K562 (cell line): Measurements from ENCODE around the gene HNF4A. TPM values are rescaled to one million over a fixed set of nuclear protein-coding genes. Genes with fewer than 3 reads are reported as not detected.

Experiments used
- BRD4 ChIP-seq: fragments of 200-600 bp; sonication (generic); IDR thresholded peaks from 2 replicates; pipeline ENCODE4 v1.6.1; 2017; ENCODE audit warnings: inconsistent platforms
- CBX3 ChIP-seq, 2 experiments: IDR thresholded peaks; 1 replicate in 1 of 2; 2 replicates in 1 of 2; pipeline ENCODE4 v1.6.1; 2012; ENCODE audit warnings: inconsistent platforms in 2 of 2, low read length in 2 of 2, borderline replicate concordance in 1 of 2, control low read depth in 1 of 2
- CEBPZ ChIP-seq: fragments of 150-350 bp; IDR thresholded peaks from 2 replicates; pipeline ENCODE4 v1.6.1; 2014; ENCODE audit warnings: low read depth, mild to moderate bottlenecking, low read length, borderline replicate concordance
- ELF2 ChIP-seq: fragments of 250-450 bp; sonication (Bioruptor Pico); IDR thresholded peaks from 2 replicates; pipeline ENCODE4 v1.5.0; 2021; ENCODE audit warnings: mild to moderate bottlenecking
- ELF4 ChIP-seq: fragments of 450-650 bp; formaldehyde crosslinking; IDR thresholded peaks from 2 replicates; pipeline ENCODE4 v1.4.0; 2022; ENCODE audit warnings: missing genetic modification characterization
- ESRRB ChIP-seq: fragments of 250-450 bp; sonication (Bioruptor Pico); IDR thresholded peaks from 2 replicates; pipeline ENCODE4 v1.5.0; 2020; ENCODE audit warnings: mild to moderate bottlenecking, moderate library complexity, borderline replicate concordance
- GTF2F1 ChIP-seq: IDR thresholded peaks from 2 replicates; pipeline ENCODE4 v1.6.1; 2011; ENCODE audit warnings: low read depth, low read length, improper control_type of control experiment
- HBP1 ChIP-seq: fragments of 450-650 bp; formaldehyde crosslinking; IDR thresholded peaks from 2 replicates; pipeline ENCODE4 v1.4.0; 2022; ENCODE audit warnings: missing genetic modification characterization
- JUND ChIP-seq, 2 experiments: IDR thresholded peaks; 2 replicates in 1 of 2; 3 replicates in 1 of 2; pipeline ENCODE4 v1.6.1; 2011; ENCODE audit warnings: borderline replicate concordance in 2 of 2, low read depth in 2 of 2, low read length in 2 of 2, improper control_type of control experiment in 1 of 2, missing biosample characterization in 1 of 2, missing genetic modification characterization in 1 of 2, missing genetic modification reagents in 1 of 2
- MBD2 ChIP-seq: sonication (generic); IDR thresholded peaks from 2 replicates; pipeline ENCODE4 v1.6.1; 2016; ENCODE audit warnings: low read depth, borderline replicate concordance
- MEIS2 ChIP-seq: fragments of 450-650 bp; IDR thresholded peaks from 2 replicates; pipeline ENCODE4 v1.6.1; 2014; ENCODE audit warnings: mild to moderate bottlenecking; ENCODE audit not compliant: partially characterized antibody
- MNT ChIP-seq, 2 experiments: fragments of 450-650 bp; conservative IDR thresholded peaks; 2 replicates each; pipeline ENCODE4 v1.6.1; 2017; ENCODE audit warnings: mild to moderate bottlenecking in 2 of 2, moderate library complexity in 2 of 2
- MTA3 ChIP-seq: fragments of 450-650 bp; formaldehyde crosslinking; IDR thresholded peaks from 2 replicates; pipeline ENCODE4 v1.6.1; 2017; ENCODE audit warnings: mild to moderate bottlenecking, borderline replicate concordance
- SRF ChIP-seq, 2 experiments: fragments of 250-450, 450-650 bp in 1 of 2; sonication (Bioruptor Pico) in 1 of 2; sonication (generic) in 1 of 2; formaldehyde crosslinking; IDR thresholded peaks; 2 replicates each; pipeline versions ENCODE4 v1.5.0 to v1.5.1; 2020 to 2022; ENCODE audit warnings: mild to moderate bottlenecking in 1 of 2, missing genetic modification reagents in 1 of 2
- YY1 ChIP-seq, 3 experiments: IDR thresholded peaks; 2 replicates each; pipeline ENCODE4 v1.6.1; 2011; ENCODE audit warnings: low read length in 2 of 3, mild to moderate bottlenecking in 2 of 3, moderate library complexity in 2 of 3, borderline replicate concordance in 1 of 3, control low read depth in 1 of 3, low read depth in 1 of 3; ENCODE audit not compliant: insufficient read depth in 3 of 3, insufficient replicate concordance in 2 of 3, control insufficient read depth in 1 of 3, insufficient read length in 1 of 3; ENCODE audit errors: extremely low read depth in 1 of 3
- ZBED1 ChIP-seq: IDR thresholded peaks from 2 replicates; pipeline ENCODE4 v1.6.1; 2014
- ZBTB17 ChIP-seq: fragments of 450-650 bp; formaldehyde crosslinking; IDR thresholded peaks from 2 replicates; pipeline ENCODE4 v1.4.0; 2020; ENCODE audit warnings: mild to moderate bottlenecking
- ZNF764 ChIP-seq: fragments of 250-450 bp; sonication (Bioruptor Pico); IDR thresholded peaks from 2 replicates; pipeline ENCODE4 v1.4.0; 2020; ENCODE audit warnings: low read depth, mild to moderate bottlenecking, moderate library complexity
- ZNF830 ChIP-seq: fragments of 250-450 bp; sonication (Bioruptor Pico); IDR thresholded peaks from 2 replicates; pipeline ENCODE4 v1.5.0; 2021; ENCODE audit warnings: mild to moderate bottlenecking
- polyA plus RNA-seq, 8 experiments: library from polyadenylated mRNA; depleted of rRNA in 4 of 8; stranded (reverse) in 5 of 8; unstranded in 3 of 8; fragments of >200 nt; fragmentation: Nextera tagmentation in 2 of 8; fragmentation: Illumina TruSeq in 1 of 8; extraction: Ambion mirVana in 2 of 8; extraction: Trizol in 1 of 8; gene quantifications; 2 replicates each; pipeline versions ENCODE4 v1.2.1 to v1.2.3, GENCODE V29; 2011 to 2014; ENCODE audit warnings: inconsistent platforms in 1 of 8, missing spikeins in 1 of 8
- total RNA-seq, 7 experiments: library from RNA; depleted of rRNA in 6 of 7; stranded (reverse); fragments of >200 nt in 6 of 7; fragmentation: Illumina TruSeq in 2 of 7; extraction: Trizol in 2 of 7; gene quantifications; 2 replicates each; pipeline versions ENCODE4 v1.2.1 to v1.2.3, GENCODE V29; 2011 to 2021; ENCODE audit warnings: low replicate concordance in 1 of 7

HNF4A gene
- total and polyA plus RNA-seq, 9 of the 15 experiments (the other 6 are each of a cell fraction or from before 2014, with no cell fraction given): 0.03 to 0.27 (median 0.08) TPM; not detected in 5

- TF ChIP-seq CEBPZ: no peak
- no peak for TF ChIP-seq ESRRB
- peak; percentile 43 to 82; a peak in 2 of 4 replicates for TF ChIP-seq MNT (conservative IDR thresholded peaks at IDR 0.05)
- peak; percentile 51; the same call in 1 of the 2 replicates for TF ChIP-seq JUND (IDR thresholded peaks at IDR 0.05; ENCODE audit: borderline replicate concordance, low read depth, low read length)
- TF ChIP-seq JUND (tag; IDR thresholded peaks at IDR 0.05; ENCODE audit: borderline replicate concordance, low read depth, low read length): no peak; the same call in 2 of the 3 replicates
- TF ChIP-seq MBD2: peak; percentile 57; the same call in 1 of the 2 replicates
- 0 out of 2 replicates have a peak, but pooled peaks have one; percentile 62 for TF ChIP-seq ZNF830 (CRISPR knock-in tag)
- TF ChIP-seq YY1 (IDR thresholded peaks at IDR 0.05; ENCODE audit: borderline replicate concordance in 1 of 3, control insufficient read depth in 1 of 3, extremely low read depth in 1 of 3, insufficient read depth in 3 of 3, insufficient read length in 1 of 3, insufficient replicate concordance in 2 of 3, low read depth in 1 of 3, low read length in 2 of 3): peak in 1 of 3 experiments; percentile 45
- peak; percentile 73; the same call in 1 of the 2 replicates for TF ChIP-seq MTA3
- peak; percentile 69; the same call in 1 of the 2 replicates for TF ChIP-seq ELF2 (CRISPR knock-in tag)
- 0 out of 2 replicates have a peak, but pooled peaks have one; percentile 30 for TF ChIP-seq ZBED1
- peak; percentile 8 for TF ChIP-seq MEIS2
- TF ChIP-seq ELF4: peak; percentile 83
- TF ChIP-seq BRD4: peak; percentile 37; the same call in 1 of the 2 replicates
- TF ChIP-seq ZNF764 (CRISPR knock-in tag): 0 out of 2 replicates have a peak, but pooled peaks have one; percentile 36
- 0 out of 4 replicates have a peak, but pooled peaks of 1 of the 2 experiments have one; percentile 40 for TF ChIP-seq SRF (CRISPR knock-in tag; IDR thresholded peaks at IDR 0.05)
- peak; percentile 84 for TF ChIP-seq HBP1 (CRISPR knock-in tag)
- peak; percentile 71 for TF ChIP-seq ZBTB17 (CRISPR knock-in tag)
- TF ChIP-seq GTF2F1: 0 out of 2 replicates have a peak, but pooled peaks have one; percentile 30
- TF ChIP-seq CBX3 (IDR thresholded peaks at IDR 0.05; ENCODE audit: borderline replicate concordance in 1 of 2, low read length in 2 of 2): 0 out of 3 replicates have a peak, but pooled peaks of 1 of the 2 experiments have one; percentile 35
Measured at GRCh38 chr20:44475694-44476560, 120.4 kb downstream of the HNF4A start, which contains the start of gene TTPAL (continued).
